ENCODE data around the gene GNE. TPM values are rescaled to one million over a fixed set of nuclear protein-coding genes. Genes with fewer than 3 reads are reported as not detected.

The GNE gene
- total and polyA plus RNA-seq, 2 experiments from 2014 or later = 2.2 to 15.7 TPM

- TF ChIP-seq ZNF462 (CRISPR knock-in tag; IDR thresholded peaks at IDR 0.05) = no peak
- TF ChIP-seq EZH2phosphoT487 (IDR thresholded peaks at IDR 0.05; ENCODE audit: unreplicated experiment) = no peak
- TF ChIP-seq ETS1 (IDR thresholded peaks at IDR 0.05) = no peak
- no peak for TF ChIP-seq CREB1 (CRISPR knock-in tag; IDR thresholded peaks at IDR 0.05; ENCODE audit: low read depth)
- TF ChIP-seq REST (IDR thresholded peaks at IDR 0.05; ENCODE audit: unreplicated experiment) = no peak
These were observed 5.4 kb upstream of the GNE start (continued) for GRCh38 chr9:36263683-36264082.

Measured in GM23338 (cell line).